GM20431 (cell line): ENCODE results near the gene FOXJ1.

ENCODE experiments used
- in situ Hi-C: fragments of 300-500 bp; cut with MseI, MboI; formaldehyde crosslinking; loops from one replicate; pipeline ENCODE4 v1.15.0; 2020; ENCODE audit warnings: low sequenced_read_pairs; ENCODE audit not compliant: unreplicated experiment

The FOXJ1 gene

GRCh38 chr17:76163919-76164318 lies 22.9 kb upstream of the FOXJ1 start:
- in situ Hi-C loops: no loop called here

- in situ Hi-C loops: no loop called here
These were observed 20.7 kb upstream of the FOXJ1 start for GRCh38 chr17:76161619-76162266.

- in situ Hi-C loops: no loop called here
These were observed 20.0 kb upstream of the FOXJ1 start for GRCh38 chr17:76160896-76161528.

- in situ Hi-C loops: no loop called here
These were observed 18.1 kb upstream of the FOXJ1 start for GRCh38 chr17:76159157-76159556.

GRCh38 chr17:76157759-76158158 lies 16.7 kb upstream of the FOXJ1 start:
- in situ Hi-C loops: no loop called here

GRCh38 chr17:76156662-76156991 lies 15.6 kb upstream of the FOXJ1 start:
- in situ Hi-C loops: no loop called here

GRCh38 chr17:76155988-76156661 lies 15.1 kb upstream of the FOXJ1 start:
- in situ Hi-C loops: no loop called here

- in situ Hi-C loops: no loop called here
These were observed 14.1 kb upstream of the FOXJ1 start for GRCh38 chr17:76154936-76155845.

- in situ Hi-C loops: no loop called here
These were observed 13.2 kb upstream of the FOXJ1 start for GRCh38 chr17:76154292-76154691.

GRCh38 chr17:76153640-76154039 lies 12.6 kb upstream of the FOXJ1 start:
- in situ Hi-C loops: no loop called here

- in situ Hi-C loops: no loop called here
These were observed 12.2 kb upstream of the FOXJ1 start for GRCh38 chr17:76153202-76153601.

- in situ Hi-C loops: no loop called here
These were observed 11.5 kb upstream of the FOXJ1 start for GRCh38 chr17:76152591-76152990.

GRCh38 chr17:76151896-76152454 lies 10.9 kb upstream of the FOXJ1 start:
- in situ Hi-C loops: no loop called here

- in situ Hi-C loops: no loop called here
These were observed 9.9 kb upstream of the FOXJ1 start for GRCh38 chr17:76150712-76151622.

- in situ Hi-C loops: no loop called here
These were observed 8.2 kb upstream of the FOXJ1 start for GRCh38 chr17:76149214-76149613.

GRCh38 chr17:76148015-76148326 lies 6.9 kb upstream of the FOXJ1 start:
- in situ Hi-C loops: no loop called here

- in situ Hi-C loops: no loop called here
These were observed 6.4 kb upstream of the FOXJ1 start for GRCh38 chr17:76147211-76148014.

- in situ Hi-C loops: no loop called here
These were observed 5.2 kb upstream of the FOXJ1 start for GRCh38 chr17:76146053-76146851.
